CD4-positive, alpha-beta T cell treated with Interleukin-6 for 4 hours (primary cell): ENCODE results near the gene MED9.

Source experiments
- DNase-seq: peaks from one replicate; pipeline ENCODE4 v3.0.0-alpha.2; 2020; ENCODE audit warnings: mixed read lengths

MED9 gene

DNA sequence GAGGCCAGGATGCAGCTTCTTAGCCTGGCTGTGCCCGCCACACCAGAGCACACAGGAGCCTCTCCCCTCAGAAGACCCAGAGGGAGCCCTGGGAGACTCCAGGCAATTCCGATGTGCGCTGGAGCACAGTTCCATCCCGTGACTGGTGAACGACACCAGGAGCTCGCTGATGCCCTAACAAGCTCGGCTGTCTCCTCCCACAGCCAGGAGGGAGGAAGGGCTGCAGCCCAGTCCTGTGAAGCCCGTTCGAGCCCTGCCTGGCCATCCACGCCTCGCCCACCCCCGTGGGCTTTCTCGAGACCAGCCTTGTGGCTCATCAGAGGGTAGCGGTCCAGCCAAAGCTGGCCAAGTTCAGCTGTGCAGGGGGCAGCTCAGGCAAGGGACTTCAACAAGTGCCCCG is 41.2 kb downstream of the MED9 start:
- no peak for DNase-seq

DNA sequence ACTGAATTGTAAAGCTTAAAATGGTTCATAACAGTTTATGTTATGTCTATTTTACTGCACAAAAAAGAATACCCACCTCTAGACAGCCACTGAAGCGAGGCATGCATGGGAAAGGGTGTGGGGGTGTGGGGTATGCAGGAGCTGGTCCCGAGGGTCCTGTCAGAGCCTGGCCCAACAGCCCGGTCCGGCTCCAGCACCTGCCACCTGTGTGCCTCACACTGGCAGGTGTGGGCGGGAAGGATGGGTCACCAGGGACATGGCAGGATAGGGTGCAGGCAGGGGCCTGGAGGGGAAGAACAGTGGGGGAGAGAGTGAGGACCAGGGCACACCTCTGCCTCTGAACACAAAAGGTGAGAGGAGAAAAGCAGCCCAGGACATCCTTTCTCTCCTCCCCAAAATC is 42.2 kb downstream of the MED9 start:
- DNase-seq: no peak

DNA sequence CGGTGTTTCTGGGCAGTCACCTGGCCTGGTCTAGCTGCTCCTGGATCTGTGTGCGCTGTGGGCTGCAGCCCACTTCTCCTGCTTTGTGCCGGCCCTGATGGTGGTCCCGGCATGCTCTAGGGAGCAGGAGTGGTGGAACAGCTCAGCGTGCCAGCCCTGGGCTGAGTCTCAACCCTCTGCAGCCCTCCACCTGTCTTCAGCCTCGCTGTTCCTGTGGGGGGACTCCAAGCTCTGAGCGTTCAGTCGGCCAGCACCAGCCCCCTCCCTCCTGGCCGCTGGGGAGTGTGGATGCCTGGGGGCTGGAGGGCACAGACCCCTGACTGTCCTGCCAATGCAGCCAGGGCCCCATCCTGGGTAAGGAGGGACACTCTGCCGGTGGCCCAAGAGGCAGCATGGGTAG is 43.1 kb downstream of the MED9 start:
- DNase-seq: no peak

DNA sequence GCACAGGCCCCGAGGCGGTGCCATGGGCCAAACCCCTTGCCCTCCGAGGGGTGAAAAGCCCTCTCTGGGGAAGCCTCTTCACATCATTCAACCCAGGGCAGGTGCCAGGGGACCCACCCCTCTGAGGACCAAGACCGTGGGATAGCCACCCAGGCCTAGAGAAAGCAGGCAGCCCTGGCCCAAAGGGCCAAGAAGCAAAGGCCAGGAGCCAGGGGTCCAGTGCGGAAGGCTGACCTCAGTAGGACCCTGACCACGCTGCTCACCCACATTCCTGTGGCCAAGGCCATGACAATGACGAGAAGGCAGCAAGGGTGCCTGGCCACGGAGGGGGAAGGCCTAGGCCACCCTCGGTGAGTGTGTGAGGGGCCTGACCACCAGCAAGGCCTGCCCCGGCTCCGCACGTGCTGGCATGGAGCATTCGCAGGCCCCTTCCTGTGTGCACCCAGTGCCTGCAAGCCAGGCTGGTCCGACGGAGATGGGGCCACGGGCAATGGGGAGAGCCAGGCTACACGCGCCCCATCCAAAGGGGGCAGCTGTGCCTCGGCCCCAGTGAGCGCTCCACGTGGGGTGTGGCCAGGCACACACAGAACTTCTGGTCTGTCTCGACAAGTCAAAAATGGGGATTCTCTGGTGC is 43.9 kb downstream of the MED9 start:
- no peak for DNase-seq

DNA sequence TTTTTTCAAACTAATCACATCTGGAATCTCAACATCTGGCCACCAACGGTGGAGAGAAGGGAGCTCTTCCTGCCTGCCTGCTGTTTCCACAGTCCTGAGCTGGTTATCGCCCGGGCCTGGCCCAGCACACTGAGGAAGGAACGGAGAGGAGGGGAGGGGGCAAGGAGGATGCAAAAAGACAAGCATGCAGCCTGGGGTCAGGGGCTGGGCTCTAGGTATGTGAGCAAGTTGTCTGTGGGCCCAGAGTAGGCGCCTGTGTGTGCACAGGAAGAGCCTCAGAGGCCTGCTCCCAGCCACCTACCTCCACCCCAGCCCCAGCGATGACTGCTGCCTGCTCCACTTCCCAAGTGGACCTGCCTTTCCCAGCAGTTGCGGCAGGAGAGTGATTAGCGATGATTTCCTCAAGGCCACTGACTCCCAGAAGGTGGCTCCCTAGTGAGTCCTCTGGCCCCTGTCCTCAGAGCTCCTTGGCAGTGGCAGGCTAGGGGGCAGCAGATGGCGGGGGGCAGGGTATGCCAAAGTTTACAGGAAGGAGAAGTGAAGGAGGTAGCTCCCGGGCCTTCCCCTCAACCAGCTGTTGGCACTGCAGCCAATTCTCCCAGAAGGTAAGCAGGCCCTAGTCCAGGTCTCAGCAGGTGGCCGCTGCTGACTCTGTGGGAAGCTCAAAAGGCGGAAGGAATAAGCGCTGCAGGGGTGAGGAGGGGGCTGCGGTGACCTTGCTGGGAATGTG is 46.4 kb downstream of the MED9 start:
- DNase-seq: no peak

DNA sequence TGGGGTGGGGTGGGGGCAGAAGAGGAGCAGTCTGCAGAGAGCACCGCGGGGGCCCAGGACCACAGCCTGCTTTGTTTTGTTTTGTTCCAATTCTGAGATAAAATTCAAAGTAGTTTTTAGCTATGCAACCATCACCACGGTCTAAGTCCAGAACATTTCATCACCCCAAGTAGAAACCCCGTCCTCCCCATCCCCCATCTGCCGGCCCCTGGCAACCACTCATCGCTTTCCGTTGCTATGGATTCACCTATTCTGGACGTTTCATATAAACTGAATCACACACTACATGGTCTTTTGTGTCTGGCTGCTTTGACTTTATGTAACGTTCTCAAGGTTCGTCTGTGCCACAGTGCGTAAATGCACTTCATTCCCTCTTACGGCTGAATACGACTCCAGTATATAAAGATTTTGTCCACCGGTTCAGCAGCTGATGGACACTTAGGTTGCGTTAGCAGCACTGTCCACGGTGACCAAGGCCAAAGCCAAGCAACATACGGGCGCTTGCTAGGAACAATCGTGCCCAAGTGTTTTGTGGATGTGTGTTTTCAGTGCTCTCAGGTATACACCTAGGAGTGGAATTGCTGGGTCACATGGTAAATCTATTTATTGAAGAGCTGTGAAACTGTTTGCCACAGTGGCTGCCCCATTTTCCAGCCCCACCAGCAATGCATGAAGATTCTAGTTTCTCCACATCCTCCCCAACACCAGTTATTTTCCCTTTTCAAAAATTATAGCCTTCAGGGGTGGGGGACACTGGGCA is 47.1 kb downstream of the MED9 start:
- DNase-seq: no peak

DNA sequence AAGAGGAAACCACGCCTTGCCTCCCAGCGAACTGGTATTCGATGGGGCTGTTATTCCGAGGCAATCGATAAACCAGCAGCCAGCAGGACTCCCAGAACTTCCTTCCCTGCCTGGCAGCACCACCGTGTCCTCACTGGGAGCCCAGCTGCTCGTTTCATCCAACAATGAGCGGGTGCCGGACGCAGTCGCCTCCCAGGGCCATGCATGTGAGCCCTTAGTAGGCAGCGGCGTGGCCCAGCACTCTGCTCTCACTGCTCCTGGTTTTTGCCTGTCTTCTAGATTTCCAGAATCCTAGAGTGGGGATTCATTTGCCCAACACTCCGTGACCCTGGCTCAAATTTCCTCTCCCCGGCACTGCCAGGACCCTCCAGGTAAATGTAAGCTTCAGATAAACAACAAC is 48.5 kb downstream of the MED9 start:
- DNase-seq: no peak

DNA sequence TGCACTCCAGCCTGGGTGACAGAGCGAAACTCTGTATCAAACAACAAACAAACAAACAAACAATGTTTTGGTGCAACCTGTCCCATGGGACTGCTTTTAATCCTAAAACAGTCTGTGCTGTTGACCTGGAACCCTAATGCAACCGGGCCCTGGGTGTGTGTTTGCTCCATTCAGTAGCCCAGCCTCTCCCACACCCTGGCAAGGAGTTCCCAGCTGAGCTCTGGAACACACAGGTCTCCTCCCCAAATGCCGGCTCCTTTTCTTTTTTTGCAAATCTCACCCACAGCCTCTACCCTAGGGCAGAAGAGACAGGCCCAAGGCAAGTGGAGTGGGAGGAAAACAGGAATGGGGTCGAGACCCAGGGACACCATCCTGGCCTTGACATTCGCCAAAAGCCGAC is 49.2 kb downstream of the MED9 start:
- no peak for DNase-seq

DNA sequence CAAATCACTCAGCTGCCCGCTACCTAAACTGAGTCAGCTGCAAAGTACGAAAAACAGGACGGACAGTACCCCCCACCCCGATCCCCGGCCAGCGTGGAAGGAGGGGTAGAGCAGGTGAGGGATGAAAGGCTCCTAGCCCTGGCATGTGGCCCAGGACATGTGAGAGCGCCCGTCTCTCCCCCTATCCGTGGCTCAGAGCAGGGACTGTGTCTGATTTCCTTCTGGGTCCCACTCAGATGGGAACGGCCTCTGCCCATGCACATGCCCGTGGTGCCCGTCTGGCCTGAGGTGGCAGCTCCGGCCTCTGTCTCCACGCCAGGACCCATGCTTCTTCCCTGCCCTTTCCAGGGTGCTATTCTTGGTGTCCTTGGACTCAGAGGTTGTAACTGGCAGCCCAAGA is 49.6 kb downstream of the MED9 start:
- no peak for DNase-seq

DNA sequence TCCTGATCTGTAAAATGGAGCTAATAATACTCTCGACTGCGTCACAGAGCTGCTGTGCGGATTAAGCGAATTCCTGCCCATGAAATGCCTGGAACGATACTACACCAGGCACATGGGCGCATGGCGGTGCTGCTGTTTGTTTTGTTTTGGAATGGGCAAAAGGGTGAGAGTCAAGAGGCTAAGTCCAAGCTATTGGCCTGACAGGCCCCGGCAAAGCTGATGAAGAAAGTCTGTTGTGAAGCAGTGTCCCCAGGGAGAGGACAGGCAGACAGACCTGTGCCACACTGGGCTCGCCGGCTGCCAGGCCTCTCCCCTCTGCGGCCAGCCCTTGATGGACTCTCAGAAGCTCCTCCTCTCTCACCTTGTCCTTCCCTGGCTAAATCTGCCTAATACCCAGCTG is 50.7 kb downstream of the MED9 start:
- no peak for DNase-seq

DNA sequence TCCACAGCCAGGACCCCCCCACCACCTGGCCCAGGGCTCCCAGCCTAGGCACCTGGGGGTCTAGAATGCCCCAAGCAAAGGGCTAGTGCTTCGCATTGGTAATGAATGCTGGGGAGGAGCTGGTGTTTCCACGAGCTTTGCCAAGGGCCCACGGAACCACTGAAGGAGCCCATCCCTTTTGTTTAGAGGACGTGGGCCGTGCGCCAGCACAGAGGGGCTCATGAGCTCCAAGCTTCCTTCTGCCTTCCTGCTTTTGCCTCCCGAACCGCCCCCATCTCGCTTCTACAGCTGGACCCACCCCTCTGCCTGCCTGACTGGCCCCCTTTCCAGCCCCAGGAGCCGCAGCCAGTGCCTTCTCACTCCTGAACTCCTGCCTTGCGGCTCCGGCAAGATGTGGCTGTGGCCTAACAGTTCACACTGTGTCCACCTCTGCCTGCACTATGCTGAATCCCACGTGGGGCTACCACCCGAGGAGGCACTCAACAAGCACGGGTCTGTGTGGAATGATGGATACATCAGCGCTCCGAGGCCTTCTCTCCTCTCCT is 51.2 kb downstream of the MED9 start:
- DNase-seq: no peak

DNA sequence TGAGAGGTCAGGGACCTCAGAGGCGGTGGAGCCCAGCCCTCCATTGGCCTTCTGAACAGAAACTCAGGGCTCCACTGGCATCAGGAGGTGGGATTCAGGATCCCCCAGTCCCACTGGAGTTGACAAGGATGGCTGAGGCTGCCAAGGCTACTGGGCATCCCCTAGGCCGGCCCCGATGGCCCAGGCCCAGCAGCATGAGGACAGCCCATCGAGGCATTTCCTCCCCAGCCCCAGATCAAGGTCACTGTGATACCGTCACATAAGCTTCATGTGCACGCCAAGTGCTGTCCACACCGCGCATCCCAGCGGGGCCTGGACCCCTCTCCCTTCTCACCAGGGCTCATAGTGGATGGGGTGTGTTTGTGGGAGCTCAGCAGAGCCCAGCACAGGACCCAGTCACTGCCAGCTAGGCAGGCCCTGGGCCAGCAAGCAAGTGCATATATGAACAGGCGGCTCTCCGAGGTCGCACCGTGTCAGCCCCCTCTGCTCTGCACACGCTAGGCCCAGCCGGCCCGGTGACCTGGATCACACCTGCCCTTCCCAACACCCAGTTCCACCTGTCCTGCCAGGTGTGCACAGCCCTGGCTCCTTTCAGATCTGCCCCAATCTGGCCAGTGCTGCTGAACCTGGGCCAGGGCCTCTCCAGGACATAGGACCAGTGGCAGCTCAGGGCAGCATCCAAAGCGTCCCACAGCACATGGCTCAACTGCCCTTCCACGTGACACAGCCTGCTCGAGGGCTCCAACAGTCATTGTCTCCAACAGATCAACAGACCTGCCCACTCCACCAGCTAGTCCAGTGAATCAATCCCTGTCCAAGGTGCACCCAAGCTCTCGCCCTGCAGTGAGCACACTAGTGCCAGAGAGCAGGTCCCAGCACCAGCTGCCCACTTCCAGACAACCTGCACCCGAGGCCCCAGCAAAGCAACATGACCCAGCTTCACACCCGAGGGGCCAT is 52.2 kb downstream of the MED9 start:
- DNase-seq: no peak

DNA sequence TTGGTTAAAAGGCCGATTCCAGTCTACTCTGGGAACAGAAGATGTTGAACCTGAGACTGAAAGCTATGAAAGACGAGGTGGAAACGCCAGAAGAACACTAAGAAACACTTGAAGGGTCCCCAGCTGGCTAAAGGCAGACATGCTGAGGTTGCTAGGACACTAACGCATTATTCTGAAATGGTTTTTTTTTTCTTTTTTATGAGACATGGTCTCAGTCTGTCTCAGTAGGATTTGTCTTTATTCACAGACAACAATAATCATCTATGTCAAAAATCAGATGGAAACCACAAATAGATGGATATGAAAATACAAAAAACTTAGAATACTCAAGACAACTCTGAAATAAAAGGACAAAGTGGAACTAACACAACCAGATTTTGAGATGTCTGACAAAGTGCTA is 54.4 kb downstream of the MED9 start:
- DNase-seq: no peak

DNA sequence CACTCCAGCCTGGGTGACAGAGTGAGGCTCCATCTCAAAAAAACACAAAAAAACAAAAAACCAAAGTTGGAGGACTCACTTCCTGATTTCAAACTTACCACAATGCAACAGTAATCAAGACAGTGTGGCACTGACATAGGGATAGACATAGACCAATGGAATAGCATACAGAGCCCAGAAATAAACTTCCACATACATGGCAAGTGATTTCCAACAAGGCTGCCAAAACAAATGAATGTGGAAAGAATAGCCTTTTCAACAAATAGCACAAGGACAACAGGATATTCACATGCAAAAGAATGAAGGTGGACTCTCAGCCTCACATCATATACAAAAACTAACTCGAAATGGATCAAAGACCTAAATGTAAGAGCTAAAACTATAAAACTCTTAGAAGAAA is 56.2 kb downstream of the MED9 start:
- no peak for DNase-seq

DNA sequence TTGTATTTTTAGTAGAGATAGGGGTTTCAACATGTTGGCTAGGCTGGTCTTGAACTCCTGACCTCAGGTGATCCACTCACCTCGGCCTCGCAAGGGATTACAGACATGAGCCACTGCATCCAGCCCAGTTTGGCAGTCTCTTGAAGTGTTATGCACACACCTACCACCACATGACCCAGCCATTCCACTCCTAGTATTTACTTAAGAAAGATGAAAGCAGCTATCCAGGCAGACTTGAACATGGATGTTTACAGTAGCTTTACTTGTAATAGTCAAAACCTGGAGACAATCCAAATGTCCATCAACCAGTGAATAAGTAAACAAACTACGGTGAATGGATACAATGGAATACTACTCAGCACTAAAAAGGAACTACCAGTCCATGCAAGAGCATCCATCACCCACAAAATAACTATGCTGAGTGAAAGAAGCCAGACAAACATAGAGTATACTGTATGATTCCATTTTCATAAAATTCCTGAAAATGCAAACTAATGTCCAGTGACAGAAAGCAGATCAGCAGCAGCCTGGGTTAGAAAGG is 57.2 kb downstream of the MED9 start:
- DNase-seq: no peak

DNA sequence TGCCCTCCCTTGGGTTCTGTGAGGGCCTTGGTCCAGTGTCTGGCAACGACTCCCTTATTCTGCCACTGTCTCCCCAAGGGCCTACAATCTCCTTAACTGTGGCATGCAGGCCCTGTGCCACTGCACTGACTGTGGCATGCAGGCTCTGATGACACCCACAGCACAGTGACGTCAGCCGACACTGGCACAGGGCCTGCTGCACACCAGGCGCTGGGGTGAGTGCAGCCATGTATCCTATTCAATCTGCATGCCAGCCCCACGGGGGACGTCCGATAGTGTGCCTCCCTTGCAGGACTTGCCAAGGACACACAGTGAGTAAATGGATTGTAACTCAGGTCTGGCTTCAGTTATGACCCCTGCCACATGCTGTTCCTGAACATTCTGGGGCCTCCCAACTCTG is 59.2 kb downstream of the MED9 start:
- DNase-seq: no peak

DNA sequence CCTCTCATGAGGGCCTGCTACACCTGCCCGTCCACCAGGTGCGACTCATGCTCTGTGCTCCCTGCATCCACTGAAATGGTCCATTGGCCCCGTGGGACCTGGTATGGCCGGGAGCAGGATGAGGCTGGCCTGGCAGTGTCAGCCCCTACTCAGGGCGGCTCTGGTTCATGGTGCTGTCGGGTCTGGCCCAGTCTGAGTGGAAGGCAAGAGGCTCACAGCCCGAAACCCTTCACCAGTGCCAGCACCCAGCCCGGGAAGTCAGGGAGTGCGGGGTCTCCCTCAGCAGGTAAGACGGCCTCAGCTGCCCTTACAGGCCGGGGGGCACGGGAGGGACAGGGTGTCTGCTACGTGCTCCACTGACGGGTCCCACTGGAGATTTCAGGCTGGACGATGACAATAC is 59.9 kb downstream of the MED9 start:
- DNase-seq: no peak

DNA sequence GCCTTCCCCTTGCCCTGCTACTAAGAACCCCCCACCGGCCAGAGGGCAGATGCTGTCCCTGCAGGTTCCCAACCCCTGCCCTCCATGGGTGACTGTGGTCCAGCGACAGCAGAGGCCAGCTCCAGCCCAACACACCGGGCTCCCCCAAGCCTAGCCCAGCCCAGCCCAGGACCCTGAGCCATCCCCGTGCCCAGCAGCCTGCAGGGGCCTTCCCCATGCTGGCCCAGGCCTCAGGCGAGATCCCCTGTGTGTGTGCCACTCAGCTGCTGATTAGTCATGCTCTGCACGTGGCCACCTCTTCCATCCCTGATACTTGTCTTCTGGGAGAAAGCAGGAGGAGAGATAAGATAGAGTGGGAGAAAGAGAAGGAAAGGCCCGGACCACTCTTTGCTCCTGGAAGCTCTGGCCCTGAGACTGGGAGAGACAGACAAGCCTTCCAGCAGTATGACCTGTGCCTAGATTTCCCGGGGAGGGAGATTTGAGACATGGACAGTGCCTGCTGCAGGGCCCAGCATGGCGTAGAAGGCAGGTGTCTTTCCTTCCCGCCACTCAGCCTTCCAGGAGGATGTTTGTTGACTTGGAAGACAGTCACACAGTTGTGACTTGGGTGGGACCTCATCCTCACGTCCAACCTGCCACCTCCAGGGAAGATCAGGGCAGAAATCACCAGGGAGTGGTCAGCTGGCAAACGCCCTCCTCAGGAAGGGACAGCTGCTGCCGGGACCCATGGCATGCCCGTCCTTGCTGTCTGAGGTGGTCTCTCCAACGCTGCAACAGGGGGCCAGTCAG is 60.7 kb downstream of the MED9 start:
- no peak for DNase-seq

DNA sequence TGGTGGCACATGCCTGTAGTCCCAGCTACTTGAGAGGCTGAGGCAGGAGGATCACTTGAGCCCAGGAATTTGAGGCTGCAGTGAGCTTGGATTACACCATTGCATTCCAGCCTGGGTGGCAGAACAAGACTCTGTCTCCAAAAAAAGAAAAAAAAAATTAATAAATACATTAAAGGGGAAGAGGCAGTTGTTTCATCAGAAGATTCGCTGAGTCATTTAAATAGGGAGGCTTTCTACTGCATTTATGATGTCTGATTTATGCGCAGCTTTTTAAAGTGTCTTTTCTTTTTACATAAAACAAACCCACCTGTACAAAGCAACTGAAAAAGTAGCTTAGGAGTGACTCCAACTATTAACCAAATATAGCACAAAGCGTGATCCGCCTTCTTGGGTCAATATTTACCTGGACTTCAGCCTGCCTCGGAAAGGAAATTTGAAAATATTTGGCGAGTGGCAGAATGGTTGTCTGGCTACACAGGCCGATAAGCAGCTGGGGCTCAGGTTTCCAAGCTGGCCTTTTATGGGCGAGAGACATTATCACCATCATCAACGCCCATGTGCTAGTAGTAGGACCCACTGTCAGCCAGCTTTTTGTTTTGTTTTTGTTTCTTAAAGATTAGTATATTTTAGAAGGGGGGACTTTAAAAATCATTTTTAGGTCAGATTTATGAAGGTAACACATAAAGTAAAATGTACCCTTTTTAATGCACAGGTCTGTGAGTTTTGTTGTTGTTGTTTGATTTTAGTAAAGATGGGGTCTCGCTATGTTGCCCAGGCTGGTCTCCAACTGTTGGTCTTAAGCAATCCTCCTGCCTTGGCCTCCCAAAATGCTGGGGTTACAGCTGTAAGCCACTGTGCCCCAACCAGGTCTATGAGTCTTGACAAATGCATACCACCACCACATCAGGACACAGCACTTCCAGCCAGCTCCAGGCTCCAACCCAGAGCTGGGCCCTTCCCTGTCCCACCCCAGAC is 61.9 kb downstream of the MED9 start:
- DNase-seq: no peak

DNA sequence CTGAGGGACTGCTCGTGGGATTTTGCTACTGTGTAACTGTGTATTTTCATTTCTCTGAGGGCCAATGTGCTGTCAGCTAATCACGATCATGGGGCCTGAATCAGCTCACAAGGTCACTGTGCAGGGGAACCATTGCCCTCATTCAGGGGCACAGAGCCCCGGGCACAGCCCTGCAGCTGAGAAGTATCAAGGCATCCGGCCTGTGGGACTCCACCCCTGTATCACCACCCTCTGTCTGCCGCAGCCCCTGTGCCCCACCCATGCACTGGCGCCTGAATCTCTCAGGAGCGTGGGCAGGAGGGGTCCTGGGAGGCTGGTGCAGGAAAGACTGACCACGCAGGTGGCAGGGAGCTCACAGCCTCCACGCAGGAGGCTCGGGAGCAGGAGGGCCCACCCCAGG is 62.8 kb downstream of the MED9 start:
- no peak for DNase-seq
